Stimulated activated CD8-positive, alpha-beta memory T cell treated with anti-CD3 and anti-CD28 coated beads, Interleukin-12 subunit alpha, Interleukin-12 subunit beta, amount 100 ng/mL, for 24 hours (primary cell): ENCODE measurements around the gene GPD1L.
"Not testable (repeated sequence)": the region's sequence is repeated elsewhere in the genome, so short reads cannot be mapped to it uniquely, and the experiment has no call there.

Source experiments
- DNase-seq: peaks from one replicate; pipeline ENCODE4 v3.0.0-alpha.2; 2020; ENCODE audit errors: extremely low read depth

GPD1L gene

GRCh38 chr3:32106132-32106928, at the start of gene GPD1L:
TSS of gene GPD1L (plus strand) at chr3:32106620. CDS start at chr3:32106712, 92 bp downstream.
- peak; percentile 82 for DNase-seq

- DNase-seq, result not testable (repeated sequence)
Observed at GRCh38 chr3:32058465-32058864, 48.0 kb upstream of the GPD1L start.

DNA sequence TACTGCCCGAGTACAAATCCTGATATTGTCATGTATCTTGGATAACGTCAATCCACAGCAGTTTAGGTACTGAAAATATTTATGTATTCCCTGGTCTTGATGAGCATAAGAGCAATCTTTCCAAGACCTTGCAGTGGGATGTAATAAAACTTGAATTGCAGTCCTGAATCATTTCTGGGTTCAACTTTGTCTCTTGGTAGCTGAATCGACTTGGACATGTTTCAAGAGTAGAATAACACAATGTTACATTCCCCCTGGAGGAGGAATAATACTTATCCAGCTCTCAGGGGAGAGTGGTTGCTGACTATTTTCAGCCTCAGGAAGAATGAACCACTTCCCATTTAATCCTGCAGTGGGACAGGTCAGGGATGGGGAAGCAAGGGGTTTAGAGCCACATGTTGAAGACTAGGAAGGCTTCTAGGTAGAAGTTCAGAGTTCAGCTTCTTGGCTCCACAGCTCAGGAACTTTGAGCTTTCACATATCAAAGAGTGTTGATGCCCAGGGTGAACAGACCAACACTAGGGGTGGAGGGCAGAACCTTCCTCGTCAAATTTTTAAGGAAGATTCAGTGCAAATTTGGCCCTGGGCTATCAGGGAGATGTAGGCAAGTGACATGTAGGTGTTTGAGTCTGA, 43.4 kb upstream of the GPD1L start:
- no peak for DNase-seq

GRCh38 chr3:32066686-32067085, 39.7 kb upstream of the GPD1L start:
- DNase-seq, result no peak

DNA sequence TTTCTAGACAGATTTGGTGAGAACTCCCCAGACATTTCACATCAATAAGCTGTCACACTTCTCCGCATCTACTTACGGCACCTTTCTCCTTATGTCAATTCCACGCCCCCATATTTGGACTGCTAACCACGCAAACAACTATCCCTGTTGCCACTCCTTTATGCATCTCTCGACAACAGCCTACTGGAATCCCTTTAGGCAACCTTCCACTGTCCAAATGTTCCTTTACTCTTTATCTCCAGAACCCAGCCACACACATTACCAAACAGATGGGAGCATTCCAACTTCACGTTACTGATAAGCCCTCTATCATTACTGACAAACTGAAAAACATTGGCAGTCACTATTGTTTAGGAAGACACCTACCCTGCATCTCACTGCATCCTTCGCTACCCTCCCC, 32.2 kb upstream of the GPD1L start:
- not testable (repeated sequence) for DNase-seq

GRCh38 chr3:32076566-32076965, 29.9 kb upstream of the GPD1L start:
- DNase-seq, result no peak

- DNase-seq, result no peak
Observed at GRCh38 chr3:32077260-32078084, 28.9 kb upstream of the GPD1L start.

- no peak for DNase-seq
Observed at GRCh38 chr3:32078085-32078634, 28.3 kb upstream of the GPD1L start.

DNA sequence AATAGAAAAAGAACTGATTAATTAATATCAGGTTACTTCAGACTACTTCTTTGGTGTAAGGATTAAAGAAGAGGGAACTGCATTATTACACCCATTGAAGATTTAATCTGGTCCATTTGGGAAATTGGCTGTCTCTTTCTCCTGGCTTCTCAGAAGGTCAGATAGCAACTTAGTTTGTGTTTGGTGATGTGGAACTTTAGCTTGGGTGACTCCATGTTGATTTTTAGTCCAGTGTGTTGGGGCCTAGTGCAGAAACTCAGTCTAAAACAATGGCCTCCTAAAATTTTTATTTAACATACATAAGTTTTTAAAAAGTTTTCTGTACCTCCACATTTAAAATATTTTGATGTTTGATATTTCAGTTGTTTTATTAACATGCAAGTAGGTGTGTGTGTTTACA, 27.6 kb upstream of the GPD1L start:
- no peak for DNase-seq

DNA sequence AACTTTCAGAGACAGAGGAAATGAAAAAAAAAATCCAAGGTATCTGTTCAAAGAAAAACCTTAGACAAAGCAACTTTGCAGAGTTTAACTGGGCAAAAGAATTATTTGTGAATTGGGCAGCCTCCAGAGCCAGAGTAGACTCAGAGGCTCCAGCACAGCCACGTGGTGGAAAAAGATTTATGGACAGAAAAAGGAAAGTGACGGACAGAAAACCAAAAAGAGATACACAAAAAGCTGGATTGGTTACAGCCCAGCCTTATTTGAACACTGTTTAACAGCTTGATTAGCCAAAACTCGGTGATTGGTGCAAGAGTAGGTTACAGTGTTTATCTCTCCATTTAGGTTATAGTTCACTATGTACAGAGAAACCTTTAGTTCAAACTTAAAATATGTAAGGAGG, 23.7 kb upstream of the GPD1L start:
- no peak for DNase-seq

DNA sequence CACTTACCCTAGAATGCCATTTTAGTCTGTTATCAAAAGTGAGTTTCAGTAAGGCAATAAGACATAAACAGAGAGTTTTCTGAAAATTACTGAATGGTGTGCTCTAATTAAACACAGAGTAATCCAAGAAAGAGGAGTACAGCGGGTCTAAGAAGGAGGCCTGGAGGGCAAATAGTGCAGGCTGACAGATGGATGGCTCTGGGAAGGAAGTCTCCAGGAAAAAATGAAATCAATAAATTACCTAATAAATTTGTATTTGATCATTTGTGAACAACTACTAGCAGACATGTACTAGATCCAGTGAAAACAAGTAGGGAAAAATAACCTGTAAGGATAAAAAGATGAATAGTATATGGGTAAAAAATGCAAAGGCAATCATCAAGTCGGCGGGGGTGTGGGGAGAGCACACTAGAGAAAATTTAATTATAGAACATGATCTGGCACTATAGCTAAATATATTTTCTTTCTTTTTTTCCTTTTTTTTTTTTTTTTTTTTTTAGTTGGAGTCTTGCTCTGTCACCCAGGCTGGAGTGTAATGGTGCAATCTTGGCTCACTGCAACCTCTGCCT, 22.6 kb upstream of the GPD1L start:
- no peak for DNase-seq

DNA sequence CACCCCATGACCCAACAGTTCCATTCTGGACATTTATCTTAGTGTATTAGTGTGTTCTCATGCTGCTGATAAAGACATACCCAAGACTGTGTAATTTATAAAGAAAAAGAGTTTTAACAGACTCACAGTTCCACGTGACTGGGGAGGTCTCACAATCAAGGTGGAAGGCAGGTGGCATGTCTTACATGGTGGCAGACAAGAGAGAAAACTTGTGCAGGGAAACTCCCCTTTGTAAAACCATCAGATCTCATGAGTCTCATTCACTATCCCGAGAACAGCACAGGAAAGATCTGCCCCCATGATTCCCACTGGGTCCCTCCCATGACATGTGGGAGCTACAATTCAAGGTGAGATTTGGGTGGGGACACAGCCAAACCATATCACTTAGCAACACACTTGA, 21.6 kb upstream of the GPD1L start:
- DNase-seq, result no peak

- DNase-seq, result no peak
Observed at GRCh38 chr3:32086464-32086863, 20.0 kb upstream of the GPD1L start.

- no peak for DNase-seq
Observed at GRCh38 chr3:32089476-32089875, 16.9 kb upstream of the GPD1L start.

GRCh38 chr3:32093204-32093603, 13.2 kb upstream of the GPD1L start:
- DNase-seq, result no peak

DNA sequence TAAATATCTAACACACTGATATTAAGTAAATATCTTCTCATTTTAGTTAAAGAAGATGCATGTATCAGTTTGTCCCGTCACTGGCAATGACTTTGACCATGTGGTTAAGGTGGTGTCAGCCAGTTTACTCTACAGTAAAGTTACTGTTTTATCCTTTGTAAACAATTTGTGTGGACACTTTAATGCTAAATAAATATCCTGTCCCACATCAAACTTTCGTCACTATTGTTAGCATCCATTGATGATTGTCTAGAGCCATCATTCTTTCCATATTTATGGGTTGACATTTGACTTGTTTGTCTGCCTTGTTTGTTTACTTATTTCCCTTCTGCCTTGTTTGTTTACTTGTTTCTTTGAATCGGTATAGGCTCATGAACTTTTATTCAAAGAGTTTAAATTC, 11.0 kb upstream of the GPD1L start:
- DNase-seq, result no peak

- no peak for DNase-seq
Observed at GRCh38 chr3:32097768-32098167, 8.7 kb upstream of the GPD1L start.

DNA sequence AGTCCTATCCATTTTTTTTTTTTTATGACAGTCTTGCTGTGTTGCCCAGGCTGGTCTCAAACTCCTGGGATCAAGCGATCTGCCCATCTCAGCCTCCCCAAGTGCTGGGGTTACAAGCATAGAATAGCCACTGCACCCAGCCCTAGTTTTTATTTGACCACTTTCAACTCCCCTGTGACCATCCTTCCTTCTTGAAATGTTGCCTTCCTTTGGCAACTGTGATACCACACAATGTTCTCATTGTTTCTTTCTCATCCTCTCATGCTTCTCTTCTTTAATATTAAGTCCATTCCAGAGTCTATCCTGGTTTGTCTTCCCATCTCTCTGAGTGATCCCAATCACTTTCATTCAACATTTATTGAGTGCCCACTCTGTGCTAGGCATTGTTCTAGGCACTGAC, 7.9 kb upstream of the GPD1L start:
- no peak for DNase-seq

GRCh38 chr3:32100465-32100864, 6.0 kb upstream of the GPD1L start:
- no peak for DNase-seq

DNA sequence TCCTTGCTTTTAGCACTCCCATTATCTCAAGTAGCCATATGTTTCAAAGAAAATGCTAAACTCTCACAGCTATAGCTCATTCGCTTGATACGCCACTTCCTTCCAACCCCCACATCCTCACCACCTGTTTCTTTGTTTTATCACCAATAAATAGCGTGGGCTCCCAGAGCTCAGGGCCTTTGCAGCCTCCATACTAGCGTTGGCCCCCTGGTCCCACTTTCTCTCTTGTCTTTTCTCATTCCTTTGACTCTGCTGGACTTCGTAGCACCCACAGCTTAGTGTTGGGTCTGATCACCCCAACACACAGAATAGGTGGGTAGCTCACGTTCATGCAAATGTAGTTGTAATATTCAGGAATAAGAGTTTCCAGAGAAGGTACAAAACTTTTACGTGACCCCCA, 4.1 kb upstream of the GPD1L start:
- no peak for DNase-seq

DNA sequence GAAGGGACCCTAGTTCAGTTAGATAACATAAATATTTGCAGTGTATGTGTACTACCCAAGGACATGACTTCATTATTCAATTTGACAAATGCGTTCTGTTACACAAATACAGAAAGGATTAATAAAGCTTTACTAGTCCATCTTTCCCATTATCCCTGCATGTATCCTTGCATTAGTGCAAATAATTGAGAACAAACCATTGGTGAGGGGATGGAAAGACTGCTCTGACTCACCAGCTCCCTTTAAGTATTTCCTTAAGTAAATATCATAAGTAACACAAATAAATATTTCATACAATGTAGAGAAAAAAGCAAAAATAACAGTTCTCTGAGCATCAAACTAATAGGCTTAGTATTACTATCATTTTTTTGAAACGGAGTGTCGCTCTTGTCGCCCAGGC, 1.9 kb upstream of the GPD1L start:
- DNase-seq, result no peak
